Fibroblast of lung (primary cell): ENCODE measurements around the gene GAL. TPM values are rescaled to one million over a fixed set of nuclear protein-coding genes. Genes with fewer than 3 reads are reported as not detected.

ENCODE experiments used
- DNase-seq, 2 donors: peaks; one replicate each; pipeline versions ENCODE4 v3.0.0 to v3.0.0-alpha.2; 2010; ENCODE audit warnings: low read depth in 2 of 2
- H2AFZ ChIP-seq: 2 replicates; pipeline ENCODE4 v1.5.1; 2012; ENCODE audit warnings: low read length, control low read depth, inconsistent platforms
- H3K27ac ChIP-seq: 2 replicates; pipeline ENCODE4 v1.5.1; 2011; ENCODE audit warnings: low read length, control low read depth; ENCODE audit not compliant: insufficient read depth
- H3K27me3 ChIP-seq: 2 replicates; pipeline ENCODE4 v1.5.1; 2011; ENCODE audit warnings: mild to moderate bottlenecking, low read length; ENCODE audit not compliant: control insufficient read depth, insufficient read depth
- H3K36me3 ChIP-seq: 2 replicates; pipeline ENCODE4 v1.5.1; 2011; ENCODE audit warnings: low read length; ENCODE audit not compliant: control insufficient read depth, insufficient read depth
- H3K4me1 ChIP-seq: 2 replicates; pipeline ENCODE4 v1.5.1; 2011; ENCODE audit warnings: low read length; ENCODE audit not compliant: control insufficient read depth, insufficient read depth; ENCODE audit errors: extremely low read depth
- H3K4me2 ChIP-seq: 2 replicates; pipeline ENCODE4 v1.5.1; 2011; ENCODE audit warnings: low read length, control low read depth; ENCODE audit not compliant: insufficient read depth; ENCODE audit errors: extremely low read depth
- H3K4me3 ChIP-seq, 4 experiments: fragments of 200-600 bp in 1 of 4; sonication (generic) in 1 of 4; replicated peaks in 1 of 4; 2 replicates each; pipeline ENCODE4 v1.5.1; 2011 to 2016; ENCODE audit warnings: low read length in 4 of 4, low read depth in 3 of 4, mild to moderate bottlenecking in 3 of 4, control low read depth in 2 of 4, inconsistent platforms in 1 of 4, mixed read lengths in 1 of 4; ENCODE audit not compliant: insufficient read depth in 1 of 4; ENCODE audit errors: control extremely low read depth in 1 of 4
- H3K79me2 ChIP-seq: 2 replicates; pipeline ENCODE4 v1.5.1; 2012; ENCODE audit warnings: mild to moderate bottlenecking, low read length, inconsistent platforms; ENCODE audit not compliant: control insufficient read depth, insufficient read depth
- H3K9ac ChIP-seq: 2 replicates; pipeline ENCODE4 v1.5.1; 2011; ENCODE audit warnings: mild to moderate bottlenecking, low read length, control low read depth; ENCODE audit not compliant: insufficient read depth
- H3K9me3 ChIP-seq: 2 replicates; pipeline ENCODE4 v1.5.1; 2012; ENCODE audit warnings: low read depth, low read length; ENCODE audit not compliant: control insufficient read depth, insufficient read depth
- H4K20me1 ChIP-seq: 2 replicates; pipeline ENCODE4 v1.5.1; 2011; ENCODE audit warnings: low read length; ENCODE audit not compliant: control insufficient read depth, insufficient read depth; ENCODE audit errors: extremely low read depth
- CTCF ChIP-seq, 2 donors: IDR thresholded peaks in 1 of 2; conservative IDR thresholded peaks in 1 of 2; 1 replicate in 1 of 2; 2 replicates in 1 of 2; pipeline ENCODE4 v1.5.1; 2011 to 2012; ENCODE audit warnings: low read length in 2 of 2, control low read depth in 1 of 2, inconsistent platforms in 1 of 2, low read depth in 1 of 2, mild to moderate bottlenecking in 1 of 2
- EZH2 ChIP-seq: IDR thresholded peaks from 2 replicates; pipeline ENCODE4 v1.5.1; 2012; ENCODE audit warnings: low read length, control low read depth, mild to moderate bottlenecking; ENCODE audit errors: missing control alignments
- polyA plus RNA-seq, 2 donors: library from polyadenylated mRNA; depleted of rRNA in 1 of 2; stranded (reverse) in 1 of 2; unstranded in 1 of 2; fragments of >200 nt; gene quantifications; 2 replicates each; pipeline ENCODE4 v1.2.1, GENCODE V29; 2011 to 2012; ENCODE audit warnings: missing spikeins in 1 of 2
- total RNA-seq: library from RNA; depleted of rRNA; stranded (reverse); fragments of >200 nt; gene quantifications from 2 replicates; pipeline ENCODE4 v1.2.1, GENCODE V29; 2014

The GAL gene
- total and polyA plus RNA-seq, 2 donors (not counting 1 experiment from before 2014, with no cell fraction given), result 1.6 to 5.4 TPM

- Histone ChIP-seq H3K27me3 (peaks cover 4% of the 10 kb centered on the region), H2AFZ (no peak overlapping the region), H3K9me3 (no peaks in the 10 kb centered on the region), H3K4me2 (no peak overlapping the region), H4K20me1 (no peaks in the 10 kb centered on the region), H3K4me1 (no peaks in the 10 kb centered on the region), H3K9ac (no peak overlapping the region), H3K27ac (no peak overlapping the region), H3K4me3 (no peak overlapping the region), H3K36me3 (no peaks in the 10 kb centered on the region), H3K79me2 (no peaks in the 10 kb centered on the region)
- TF ChIP-seq EZH2 (no peak), CTCF (conservative IDR thresholded peaks at IDR 0.05 in 1 of 2, IDR thresholded peaks at IDR 0.05 in 1 of 2; ENCODE audit: low read depth in 1 of 2, low read length in 2 of 2) (no peak)
- DNase-seq, result no peak
These were observed 10.3 kb downstream of the GAL start for GRCh38 chr11:68694431-68695297.

GRCh38 chr11:68695531-68695930, 11.2 kb downstream of the GAL start:
- no peak for DNase-seq
- no peak overlapping the region for H3K4me3 ChIP-seq
- TF ChIP-seq EZH2, result no peak
- TF ChIP-seq CTCF (conservative IDR thresholded peaks at IDR 0.05 in 1 of 2, IDR thresholded peaks at IDR 0.05 in 1 of 2; ENCODE audit: low read depth in 1 of 2, low read length in 2 of 2), result no peak

GRCh38 chr11:68698993-68699392, 14.6 kb downstream of the GAL start:
- Histone ChIP-seq H4K20me1 (no peaks in the 10 kb centered on the region), H3K27ac (no peak overlapping the region), H3K36me3 (no peaks in the 10 kb centered on the region), H2AFZ (no peak overlapping the region), H3K79me2 (no peaks in the 10 kb centered on the region), H3K27me3 (peaks cover 4% of the 10 kb centered on the region), H3K4me2 (no peak overlapping the region), H3K9me3 (no peaks in the 10 kb centered on the region), H3K4me1 (no peaks in the 10 kb centered on the region), H3K9ac (no peak overlapping the region), H3K4me3 (no peak overlapping the region)
- no peak for DNase-seq
- TF ChIP-seq CTCF (conservative IDR thresholded peaks at IDR 0.05 in 1 of 2, IDR thresholded peaks at IDR 0.05 in 1 of 2; ENCODE audit: low read depth in 1 of 2, low read length in 2 of 2), result no peak
- TF ChIP-seq EZH2, result no peak

More at GRCh38 chr11:68695531-68695930, 11.2 kb downstream of the GAL start:
- H3K9me3 ChIP-seq, result no peaks in the 10 kb centered on the region
- H3K27ac ChIP-seq, result no peak overlapping the region
- no peaks in the 10 kb centered on the region for H3K36me3 ChIP-seq
- H3K4me2 ChIP-seq, result no peak overlapping the region
- H2AFZ ChIP-seq, result no peak overlapping the region
- H3K79me2 ChIP-seq, result no peaks in the 10 kb centered on the region
- H3K9ac ChIP-seq, result no peak overlapping the region
- H3K4me1 ChIP-seq, result no peaks in the 10 kb centered on the region
- no peaks in the 10 kb centered on the region for H4K20me1 ChIP-seq
- H3K27me3 ChIP-seq, result peaks cover 4% of the 10 kb centered on the region
